Sciatic nerve (tissue), 2 donors: ENCODE measurements around the gene ABCA2. TPM values are rescaled to one million over a fixed set of nuclear protein-coding genes. Genes with fewer than 3 reads are reported as not detected.

Experiments used
- ATAC-seq: fragments of 200-7000 bp; cut with Tn5 transposase; one replicate; pipeline ENCODE4 v1.9.1; 2020; ENCODE audit warnings: mild to moderate bottlenecking, moderate library complexity
- DNase-seq: peaks from one replicate; pipeline ENCODE4 v3.0.0-alpha.2; 2020; ENCODE audit warnings: low spot score
- intact Hi-C: fragments of 100-400 bp; cut with DNase I; formaldehyde crosslinking; loops from one replicate; pipeline ENCODE4 v1.14.2; 2022
- total RNA-seq: library from RNA; stranded (reverse); fragmentation: NEBNext Ultra II Directional; extraction: Animal tissue kit (Norgen Biotek cat#: 25700); gene quantifications from one replicate; pipeline ENCODE4 v1.2.1, GENCODE V29; 2021
- donor health status: DM: no; HTN: no; CAD: no.
- donor health status: DM: no; HTN: no; CAD: no.

Gene ABCA2, protein sequence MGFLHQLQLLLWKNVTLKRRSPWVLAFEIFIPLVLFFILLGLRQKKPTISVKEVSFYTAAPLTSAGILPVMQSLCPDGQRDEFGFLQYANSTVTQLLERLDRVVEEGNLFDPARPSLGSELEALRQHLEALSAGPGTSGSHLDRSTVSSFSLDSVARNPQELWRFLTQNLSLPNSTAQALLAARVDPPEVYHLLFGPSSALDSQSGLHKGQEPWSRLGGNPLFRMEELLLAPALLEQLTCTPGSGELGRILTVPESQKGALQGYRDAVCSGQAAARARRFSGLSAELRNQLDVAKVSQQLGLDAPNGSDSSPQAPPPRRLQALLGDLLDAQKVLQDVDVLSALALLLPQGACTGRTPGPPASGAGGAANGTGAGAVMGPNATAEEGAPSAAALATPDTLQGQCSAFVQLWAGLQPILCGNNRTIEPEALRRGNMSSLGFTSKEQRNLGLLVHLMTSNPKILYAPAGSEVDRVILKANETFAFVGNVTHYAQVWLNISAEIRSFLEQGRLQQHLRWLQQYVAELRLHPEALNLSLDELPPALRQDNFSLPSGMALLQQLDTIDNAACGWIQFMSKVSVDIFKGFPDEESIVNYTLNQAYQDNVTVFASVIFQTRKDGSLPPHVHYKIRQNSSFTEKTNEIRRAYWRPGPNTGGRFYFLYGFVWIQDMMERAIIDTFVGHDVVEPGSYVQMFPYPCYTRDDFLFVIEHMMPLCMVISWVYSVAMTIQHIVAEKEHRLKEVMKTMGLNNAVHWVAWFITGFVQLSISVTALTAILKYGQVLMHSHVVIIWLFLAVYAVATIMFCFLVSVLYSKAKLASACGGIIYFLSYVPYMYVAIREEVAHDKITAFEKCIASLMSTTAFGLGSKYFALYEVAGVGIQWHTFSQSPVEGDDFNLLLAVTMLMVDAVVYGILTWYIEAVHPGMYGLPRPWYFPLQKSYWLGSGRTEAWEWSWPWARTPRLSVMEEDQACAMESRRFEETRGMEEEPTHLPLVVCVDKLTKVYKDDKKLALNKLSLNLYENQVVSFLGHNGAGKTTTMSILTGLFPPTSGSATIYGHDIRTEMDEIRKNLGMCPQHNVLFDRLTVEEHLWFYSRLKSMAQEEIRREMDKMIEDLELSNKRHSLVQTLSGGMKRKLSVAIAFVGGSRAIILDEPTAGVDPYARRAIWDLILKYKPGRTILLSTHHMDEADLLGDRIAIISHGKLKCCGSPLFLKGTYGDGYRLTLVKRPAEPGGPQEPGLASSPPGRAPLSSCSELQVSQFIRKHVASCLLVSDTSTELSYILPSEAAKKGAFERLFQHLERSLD (N-terminal part only)
- 298 TPM for total RNA-seq

DNA sequence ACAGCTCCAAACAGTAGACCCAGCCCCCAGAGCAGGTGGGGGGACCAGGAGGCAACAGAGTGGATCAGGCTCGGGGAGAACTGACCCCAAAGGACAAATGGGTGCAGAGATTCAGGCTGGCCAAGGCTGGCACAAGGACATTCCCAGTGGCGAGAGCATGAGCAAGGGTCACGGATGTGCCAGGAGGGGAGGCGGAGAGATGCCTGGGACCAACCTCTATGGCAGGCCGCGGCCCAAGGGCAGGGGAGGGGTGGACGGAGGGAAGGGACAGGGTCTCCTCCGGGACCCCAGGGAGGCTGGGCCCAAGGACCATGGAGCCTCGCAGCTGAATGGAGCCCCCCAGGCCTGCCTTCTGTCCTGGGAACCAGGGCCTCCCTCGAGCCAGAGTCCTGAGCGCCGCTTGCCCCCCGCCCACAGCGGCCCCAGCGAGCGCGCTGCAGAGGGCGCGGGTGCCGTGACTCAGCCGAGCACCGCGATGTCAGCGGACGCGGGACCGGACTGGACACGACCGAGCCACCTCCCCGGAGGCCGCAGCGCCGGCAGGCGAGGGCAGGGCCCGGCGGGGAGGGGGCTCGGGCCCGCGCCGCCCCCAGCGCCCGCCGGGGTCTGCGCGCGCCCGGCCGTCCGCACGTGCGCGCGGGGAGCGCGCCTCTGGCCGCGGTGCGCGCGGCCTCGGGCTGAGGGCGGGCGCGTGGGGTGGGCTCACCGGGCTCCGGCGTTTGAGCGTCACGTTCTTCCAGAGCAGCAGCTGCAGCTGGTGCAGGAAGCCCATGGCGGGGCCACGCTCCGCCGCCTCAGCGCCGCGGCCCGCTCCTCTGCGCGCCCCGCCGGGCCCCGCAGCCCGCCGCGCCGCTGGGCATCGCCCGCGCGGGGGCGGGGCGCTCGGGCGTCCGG lies at the start of gene ABCA2:
Gene ABCA2, minus strand, starts transcription at position 869 of the 894 bp plus-strand sequence. Its CDS starts 97 bp downstream, at position 772.
- DNase-seq = no peak
- intact Hi-C loops = loop anchor here (10.0 kb wide), 1 partner anchor 183 kb away; the partner anchor contains the start of genes AJM1 and PHPT1
- no peak for ATAC-seq

DNA sequence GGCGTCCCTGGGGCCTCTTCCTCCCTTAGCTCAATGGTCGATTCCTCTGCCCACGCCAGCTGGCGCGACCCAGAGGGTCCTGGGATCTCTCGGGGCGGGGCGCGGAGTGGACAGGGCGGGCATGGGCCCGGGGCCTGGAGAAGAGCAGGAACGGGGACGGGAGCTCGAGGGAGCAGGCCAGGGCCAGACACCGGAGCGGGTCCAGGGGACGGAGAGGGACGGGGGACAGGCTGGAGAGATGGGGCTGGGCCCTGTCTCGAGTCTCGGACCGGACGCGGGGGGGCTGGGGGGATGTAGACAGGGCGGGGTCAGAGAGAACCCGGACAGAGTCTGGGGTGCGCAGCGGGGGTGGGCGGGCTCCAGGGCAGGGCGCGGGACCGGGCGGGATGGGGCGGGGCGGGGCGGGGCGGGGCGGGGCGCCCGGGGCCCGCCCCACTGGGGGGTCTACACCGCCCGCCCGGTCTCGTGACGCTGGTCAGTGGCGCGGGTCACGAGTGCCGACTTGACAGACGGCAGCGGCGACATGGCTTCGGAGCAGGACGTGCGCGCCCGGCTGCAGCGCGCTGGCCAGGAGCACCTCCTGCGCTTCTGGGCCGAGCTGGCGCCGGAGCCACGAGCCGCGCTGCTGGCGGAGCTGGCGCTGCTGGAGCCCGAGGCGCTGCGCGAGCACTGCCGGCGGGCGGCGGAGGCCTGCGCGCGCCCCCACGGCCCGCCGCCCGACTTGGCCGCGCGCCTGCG lies 49.1 kb upstream of the ABCA2 start, which contains the start of gene UAP1L1:
Gene UAP1L1, plus strand, starts transcription at position 508 of the 738 bp plus-strand sequence. Its CDS starts 16 bp downstream, at position 524.
- peak; percentile 90 for DNase-seq
- intact Hi-C loops = no loop called here

DNA sequence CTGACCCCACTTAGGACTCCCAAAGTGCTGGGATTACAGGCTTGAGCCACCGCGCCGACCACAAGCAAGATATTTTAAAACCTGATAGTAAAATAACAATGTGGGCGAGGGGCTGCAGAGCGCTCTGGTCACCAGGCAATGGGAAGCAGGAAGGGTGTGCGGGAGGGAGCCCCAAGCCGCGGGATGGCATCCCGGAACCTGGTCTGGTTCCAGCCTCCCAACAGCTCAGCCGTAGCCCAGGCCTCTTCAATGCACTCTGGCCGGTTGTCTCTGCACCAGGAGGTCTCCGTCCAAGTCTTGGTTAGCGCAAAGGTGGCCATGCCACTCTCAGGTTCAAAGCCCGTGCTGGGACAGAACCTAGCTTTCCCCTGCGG lies 48.6 kb upstream of the ABCA2 start:
- intact Hi-C loops = no loop called here
- no peak for ATAC-seq

More for the DNA sequence above, 49.1 kb upstream of the ABCA2 start, which contains the start of gene UAP1L1:
- ATAC-seq = peak; percentile 73

DNA sequence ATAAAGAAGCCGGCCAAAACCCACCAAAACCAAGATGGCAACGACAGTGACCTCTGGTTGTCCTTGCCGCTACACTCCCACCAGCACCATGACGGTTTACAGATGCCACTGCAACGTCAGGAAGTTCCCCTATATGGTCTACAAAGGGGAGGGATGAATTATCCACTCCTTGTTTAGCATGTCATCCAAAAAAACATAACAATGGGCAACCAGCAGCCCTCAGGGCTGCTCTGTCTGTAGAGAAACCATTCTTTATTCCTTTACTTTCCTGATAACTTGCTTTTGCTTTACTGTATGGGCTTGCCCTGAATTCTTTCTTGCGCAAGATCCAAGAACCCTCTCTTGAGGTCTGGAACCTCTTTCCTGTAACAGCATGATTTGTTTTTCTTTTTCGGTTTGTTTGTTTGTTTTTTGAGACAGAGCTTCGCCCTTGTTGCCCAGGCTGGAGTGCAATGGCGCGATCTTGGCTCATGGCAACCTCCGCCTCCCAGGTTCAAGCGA lies 47.3 kb upstream of the ABCA2 start:
- DNase-seq (no peak), ATAC-seq (no peak)
- intact Hi-C loops = no loop called here

More for the DNA sequence above, 48.6 kb upstream of the ABCA2 start:
- no peak for DNase-seq

DNA sequence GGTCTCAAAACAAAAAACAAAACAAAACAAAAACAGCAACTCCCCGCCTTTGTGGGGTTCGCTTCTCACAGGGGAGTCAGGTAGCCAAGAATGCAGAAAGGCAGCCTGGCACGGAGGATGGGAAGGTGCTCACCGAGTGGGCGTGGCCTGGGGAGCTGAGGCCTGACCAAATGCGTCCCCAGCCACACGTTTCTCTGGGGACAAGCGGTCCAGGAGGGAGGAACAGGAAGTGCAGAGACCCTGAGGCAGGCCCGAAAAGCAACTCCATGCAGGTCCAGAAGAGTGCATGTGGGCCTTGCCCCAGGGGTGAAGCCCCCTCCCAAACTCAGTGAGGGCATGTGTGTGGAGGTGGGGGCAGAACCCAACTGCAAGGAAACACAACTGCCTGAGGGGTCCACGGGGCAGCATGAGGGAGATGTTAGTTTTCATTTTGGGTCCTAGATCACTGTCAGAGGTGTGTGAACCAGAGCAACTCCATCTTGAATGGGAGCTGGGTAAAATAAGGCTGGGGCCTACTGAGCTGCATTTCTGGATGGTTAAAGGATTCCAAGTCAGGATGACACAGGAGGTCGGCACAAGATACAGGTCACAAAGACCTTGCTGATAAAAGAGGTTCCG lies 46.7 kb upstream of the ABCA2 start:
- intact Hi-C loops = no loop called here
- ATAC-seq = no peak

DNA sequence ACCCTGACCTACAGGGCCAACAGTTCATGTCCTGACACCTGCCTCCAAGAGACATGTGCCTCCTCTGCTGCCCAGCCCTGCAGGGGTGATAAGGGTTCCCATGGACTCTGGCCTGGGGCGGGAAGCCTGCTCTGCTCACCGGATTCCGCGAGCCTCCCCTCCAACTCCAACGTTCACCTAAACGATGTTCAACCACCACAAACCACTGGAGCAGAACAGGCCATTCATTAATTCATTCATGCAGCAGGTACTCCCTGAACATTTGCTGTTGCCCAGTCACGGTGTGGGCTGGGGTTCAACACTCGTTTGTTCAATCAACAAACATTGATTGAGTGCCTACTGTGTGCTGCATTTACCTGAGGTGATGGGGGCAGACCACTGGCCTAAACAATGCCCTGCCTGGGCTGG lies 46.0 kb upstream of the ABCA2 start:
- no peak for ATAC-seq
- intact Hi-C loops = no loop called here
- no peak for DNase-seq

More for the DNA sequence above, 46.7 kb upstream of the ABCA2 start:
- DNase-seq = no peak

DNA sequence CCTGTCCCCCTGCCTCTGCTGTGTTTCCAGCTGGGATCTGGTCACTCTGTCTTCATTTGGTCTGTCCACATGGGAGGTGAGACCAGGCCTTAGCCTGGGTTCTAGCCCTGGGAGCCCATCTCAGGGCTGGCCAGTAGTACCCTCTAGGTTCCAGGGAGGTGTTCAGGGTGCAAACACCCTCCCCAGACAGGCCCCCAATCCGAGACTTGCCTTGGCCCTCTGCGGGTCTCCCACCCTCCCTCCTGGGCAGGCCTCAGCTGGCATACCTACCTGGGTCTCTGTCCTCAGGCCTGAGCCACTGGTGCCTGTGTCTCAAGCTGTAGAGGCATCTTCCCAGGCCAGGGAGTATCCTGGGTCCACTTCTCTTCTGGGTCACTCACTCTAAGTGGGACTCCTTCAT lies 43.2 kb upstream of the ABCA2 start:
- intact Hi-C loops = no loop called here
- ATAC-seq (no peak), DNase-seq (peak; percentile 53)

DNA sequence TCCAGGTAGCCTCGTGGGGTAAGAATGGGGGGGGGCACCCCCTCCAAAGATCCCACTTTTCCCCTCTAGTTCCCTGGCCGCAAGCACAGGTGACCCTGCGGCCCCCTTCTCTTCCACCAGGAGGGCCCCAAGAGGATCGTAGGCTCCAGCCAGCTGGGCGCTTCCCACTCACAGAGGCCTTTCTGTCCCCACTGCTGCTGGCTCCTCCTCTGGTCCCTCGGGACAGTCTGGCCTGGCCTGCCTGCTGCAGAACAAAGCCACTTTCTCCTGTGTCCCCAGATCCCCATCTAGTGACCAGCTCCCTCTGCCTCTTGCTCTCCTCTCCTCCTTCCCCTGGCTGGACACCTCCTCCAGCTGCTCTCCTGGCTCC lies 42.9 kb upstream of the ABCA2 start:
- peak; percentile 74 for DNase-seq
- ATAC-seq = peak; percentile 81
- intact Hi-C loops = no loop called here

DNA sequence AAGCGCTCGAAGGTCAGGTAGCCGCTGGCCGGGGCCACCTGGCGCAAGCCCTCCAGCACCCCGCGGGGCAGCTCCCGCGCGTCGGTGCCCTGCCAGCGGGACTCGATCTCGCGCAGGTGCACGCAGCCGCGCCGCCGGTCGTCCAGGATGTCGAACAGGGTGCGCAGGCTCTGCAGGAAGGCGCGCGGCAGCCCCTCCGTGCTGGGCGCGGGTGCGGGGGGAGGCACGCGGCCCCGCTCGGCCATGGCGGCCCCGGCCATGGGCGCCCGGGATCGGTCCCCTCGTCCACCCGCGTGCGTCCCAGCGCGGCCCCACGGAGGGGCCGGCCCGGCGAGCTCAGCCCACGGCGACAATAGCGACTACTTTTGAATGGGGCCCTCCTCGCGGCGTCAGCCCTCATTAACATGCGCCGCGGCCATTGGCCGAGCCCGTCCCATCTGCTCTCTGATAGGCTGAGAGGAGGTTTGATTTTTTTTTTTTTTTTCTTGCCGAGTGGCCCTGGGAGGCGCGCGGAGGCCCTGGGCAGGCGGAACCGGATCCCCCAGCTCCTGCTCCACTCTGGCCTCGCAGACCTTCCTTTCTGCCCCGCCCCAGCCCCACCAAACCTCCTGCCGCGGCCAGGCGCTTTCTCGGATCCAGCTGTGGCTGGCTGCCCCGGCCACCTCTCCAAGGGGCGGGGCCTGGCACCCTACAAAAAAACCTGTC lies 42.3 kb upstream of the ABCA2 start, which contains the start of gene SAPCD2:
Gene SAPCD2, minus strand, starts transcription at position 357 of the 705 bp plus-strand sequence. Its CDS starts 97 bp downstream, at position 260.
- intact Hi-C loops = no loop called here
- DNase-seq (peak; percentile 88), ATAC-seq (peak; percentile 91)

DNA sequence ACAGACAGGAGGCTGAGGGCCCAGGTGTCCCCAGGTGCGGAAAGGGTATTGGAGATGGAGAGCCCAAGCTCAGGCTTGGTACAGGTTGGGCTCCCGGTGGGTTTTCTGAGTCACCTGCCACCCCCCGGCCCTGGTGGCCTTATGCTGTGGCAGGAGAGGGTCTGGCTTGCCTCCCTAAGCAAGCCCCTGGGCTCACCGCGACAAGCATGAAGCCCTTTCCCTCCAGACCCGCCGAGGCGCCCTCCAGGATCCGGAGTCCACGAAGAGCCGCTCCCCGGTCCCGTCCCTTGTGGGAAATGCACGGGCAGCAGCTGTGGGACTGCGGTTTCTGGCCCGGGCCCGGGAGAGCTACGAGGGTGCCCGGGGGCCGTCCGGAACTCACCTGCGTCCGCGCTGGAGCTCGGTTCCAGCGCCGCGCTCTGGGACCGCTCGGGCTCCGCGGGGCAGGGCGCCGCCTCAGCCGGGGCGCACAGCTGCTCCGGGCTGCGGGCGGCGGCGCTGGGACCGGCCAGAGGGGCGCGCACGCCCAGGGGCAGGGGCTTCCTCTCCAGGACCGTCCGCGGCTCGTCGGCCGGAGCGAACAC lies 41.6 kb upstream of the ABCA2 start:
- ATAC-seq (no peak), DNase-seq (peak; percentile 60)
- intact Hi-C loops = no loop called here

DNA sequence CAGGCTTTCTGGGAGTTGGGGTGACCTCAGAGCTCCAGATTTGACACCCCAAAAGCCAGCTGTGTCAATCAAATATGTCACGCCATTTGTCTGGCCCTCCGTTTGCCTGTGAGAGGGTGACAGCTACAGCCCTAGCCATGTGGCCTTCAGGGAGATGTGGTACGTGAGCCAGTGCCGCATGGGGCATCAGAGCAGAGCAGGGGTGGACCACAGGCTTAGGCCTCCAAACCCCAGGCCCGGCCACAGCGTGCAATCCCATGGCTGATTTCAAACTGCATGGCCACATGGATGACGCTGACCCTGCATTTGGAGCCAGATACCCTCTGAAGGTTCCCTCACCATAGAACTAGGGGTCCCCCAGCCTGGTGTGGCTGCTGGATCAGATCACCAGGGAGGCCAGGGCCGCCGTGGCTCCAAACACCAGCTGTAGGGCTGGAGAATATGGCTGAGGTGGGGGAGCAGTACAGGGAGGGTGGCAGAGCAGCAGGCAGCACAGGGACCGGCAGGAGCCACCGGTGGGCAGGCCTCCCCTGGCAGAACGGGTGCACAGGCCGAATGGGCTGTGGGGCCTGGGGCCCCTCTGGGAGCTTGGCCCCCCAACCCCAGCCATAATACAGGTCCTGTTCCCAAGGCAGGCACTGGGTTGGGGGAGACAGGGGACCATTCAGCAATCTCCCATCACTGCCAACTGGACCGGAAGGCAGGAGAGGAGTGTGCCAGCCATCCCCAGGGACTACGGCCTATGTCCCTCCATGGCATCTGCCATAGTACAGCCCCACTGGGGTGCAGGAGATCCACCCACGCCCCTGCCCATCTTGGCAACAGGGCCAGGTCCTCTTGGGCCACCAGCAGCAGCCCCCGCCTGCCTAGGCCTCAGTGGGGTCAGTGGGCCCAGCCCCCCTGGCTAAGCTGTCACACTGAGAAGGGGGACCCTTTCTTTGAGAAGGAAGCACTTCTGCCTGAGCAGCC lies 40.8 kb upstream of the ABCA2 start:
- intact Hi-C loops = no loop called here
- DNase-seq (peak; percentile 60), ATAC-seq (no peak)

DNA sequence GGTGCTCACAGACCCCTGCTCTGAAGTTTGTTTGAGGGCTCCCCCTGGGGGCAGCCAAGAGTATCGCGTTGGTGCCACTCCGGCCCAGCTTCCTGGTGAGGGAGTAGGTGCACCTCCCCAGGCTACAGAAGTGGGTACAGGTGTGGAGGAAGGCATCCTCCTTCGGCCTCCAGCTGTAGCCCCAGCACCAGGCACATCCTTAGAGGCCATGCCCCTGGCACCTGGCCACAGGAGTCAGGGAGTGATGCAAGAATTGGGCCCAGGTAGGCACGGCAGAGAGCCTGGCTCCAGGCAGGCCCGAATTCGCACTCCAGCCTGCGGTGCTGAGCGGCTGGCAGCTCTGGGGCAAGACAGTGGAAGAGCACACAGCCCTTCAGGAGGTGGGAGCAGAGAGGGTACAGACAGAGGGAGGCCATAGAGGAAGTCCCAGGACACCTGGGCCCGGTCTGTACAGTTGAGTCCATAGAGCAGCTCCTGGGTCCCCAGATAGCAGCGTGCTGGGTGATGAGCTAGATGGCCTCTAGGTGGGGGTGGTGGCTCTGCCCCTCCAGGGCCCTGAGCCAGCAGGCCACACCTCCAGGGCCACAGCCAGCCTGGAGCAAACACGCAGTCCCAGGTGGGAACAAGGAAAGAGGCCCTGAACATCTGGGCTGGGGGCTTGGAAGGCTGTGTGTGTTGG lies 40.0 kb upstream of the ABCA2 start:
- peak; percentile 54 for ATAC-seq
- intact Hi-C loops = no loop called here
- peak; percentile 86 for DNase-seq

DNA sequence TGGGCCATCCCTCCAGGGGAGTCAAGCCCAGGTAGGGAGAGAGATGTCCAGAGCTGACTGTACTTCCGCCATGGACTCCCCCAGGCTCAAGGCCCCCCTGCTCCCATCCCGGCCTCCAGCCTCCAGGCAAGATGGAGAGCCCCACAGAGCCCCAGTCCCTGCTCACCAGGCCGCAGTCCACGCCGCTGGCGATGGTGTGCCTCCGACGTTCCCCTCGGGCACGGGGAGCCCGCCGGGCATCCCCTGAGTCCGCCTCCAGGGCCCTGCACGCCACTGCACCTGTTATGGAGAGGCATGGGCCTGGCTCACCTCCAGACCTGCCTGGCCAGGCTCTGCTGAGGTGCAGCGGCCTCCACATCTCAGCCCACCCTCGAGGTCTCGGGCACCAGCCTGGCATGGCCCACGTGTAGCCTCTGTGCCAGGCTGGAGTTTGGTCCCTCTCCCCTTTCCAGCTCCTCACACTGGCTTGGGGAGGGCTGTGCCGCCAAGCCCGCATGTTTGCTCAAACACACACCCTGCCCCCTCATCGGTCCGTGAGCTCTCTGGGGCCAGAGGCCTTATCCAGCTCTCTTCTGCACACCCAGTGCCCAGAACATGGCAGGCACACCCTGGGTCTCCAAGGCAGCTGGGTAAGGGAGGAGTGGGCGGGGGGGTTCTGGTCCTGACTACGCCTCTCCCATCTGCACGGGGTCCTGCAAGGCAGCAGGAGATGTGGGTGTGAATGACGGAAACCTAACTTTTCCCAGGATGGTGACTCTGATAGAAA lies 38.2 kb upstream of the ABCA2 start:
- intact Hi-C loops = no loop called here
- no peak for DNase-seq
- ATAC-seq = no peak
